Parathyroid adenoma (tissue), 2 donors: ENCODE measurements around the gene ACTN1.

Source experiments
- H2AFZ ChIP-seq: fragments of 300-600 bp; sonication (generic); one replicate; pipeline ENCODE4 v1.7.0; 2017; ENCODE audit warnings: antibody characterized with exemption, mild to moderate bottlenecking
- H3K27ac ChIP-seq: fragments of 300-600 bp; sonication (generic); one replicate; pipeline ENCODE4 v1.7.0; 2017
- H3K27me3 ChIP-seq: fragments of 300-600 bp; sonication (generic); one replicate; pipeline ENCODE4 v1.7.0; 2017; ENCODE audit warnings: low read length; ENCODE audit not compliant: control insufficient read depth, insufficient read depth
- H3K36me3 ChIP-seq: fragments of 300-600 bp; sonication (generic); one replicate; pipeline ENCODE4 v1.7.0; 2017; ENCODE audit warnings: low read length; ENCODE audit not compliant: control insufficient read depth, insufficient read depth
- H3K4me1 ChIP-seq: fragments of 300-600 bp; sonication (generic); one replicate; pipeline ENCODE4 v1.7.0; 2017; ENCODE audit warnings: control low read depth
- H3K4me2 ChIP-seq: fragments of 300-600 bp; sonication (generic); one replicate; pipeline ENCODE4 v1.7.0; 2017; ENCODE audit warnings: low read length
- H3K4me3 ChIP-seq: fragments of 300-600 bp; sonication (generic); one replicate; pipeline ENCODE4 v1.7.0; 2017; ENCODE audit warnings: low read depth, low read length
- H3K79me2 ChIP-seq: fragments of 300-600 bp; sonication (generic); one replicate; pipeline ENCODE4 v1.7.0; 2017; ENCODE audit warnings: control low read depth
- H3K9ac ChIP-seq: fragments of 300-600 bp; sonication (generic); one replicate; pipeline ENCODE4 v1.7.0; 2017; ENCODE audit warnings: mild to moderate bottlenecking
- H3K9me3 ChIP-seq: fragments of 300-600 bp; sonication (generic); one replicate; pipeline ENCODE4 v1.7.0; 2017; ENCODE audit warnings: low read length; ENCODE audit not compliant: control insufficient read depth
- CTCF ChIP-seq: fragments of 300-600 bp; sonication (generic); IDR thresholded peaks from one replicate; pipeline ENCODE4 v1.7.0; 2017; ENCODE audit warnings: antibody characterized with exemption, mild to moderate bottlenecking
- donor health status: primary hyperparathyroidism.

The ACTN1 gene

GRCh38 chr14:68968721-68969120, 10.4 kb downstream of the ACTN1 start:
- Histone ChIP-seq H3K4me1 (peaks cover 5% of the 10 kb centered on the region), H3K9ac (no peak overlapping the region), H3K27ac (no peak overlapping the region), H3K27me3 (no peaks in the 10 kb centered on the region), H3K9me3 (no peaks in the 10 kb centered on the region), H3K4me2 (no peak overlapping the region), H2AFZ (no peak overlapping the region), H3K79me2 (no peaks in the 10 kb centered on the region), H3K36me3 (no peaks in the 10 kb centered on the region), H3K4me3 (no peak overlapping the region)
- TF ChIP-seq CTCF: no peak

GRCh38 chr14:68968051-68968450, 11.1 kb downstream of the ACTN1 start:
- Histone ChIP-seq H3K79me2 (no peaks in the 10 kb centered on the region), H3K9ac (no peak overlapping the region), H3K27me3 (no peaks in the 10 kb centered on the region), H3K9me3 (no peaks in the 10 kb centered on the region), H3K36me3 (no peaks in the 10 kb centered on the region), H3K4me3 (no peak overlapping the region), H3K27ac (no peak overlapping the region), H3K4me1 (peaks cover 5% of the 10 kb centered on the region), H3K4me2 (no peak overlapping the region), H2AFZ (no peak overlapping the region)
- TF ChIP-seq CTCF: no peak

- H3K79me2 ChIP-seq: no peaks in the 10 kb centered on the region
- no peak overlapping the region for H3K4me2 ChIP-seq
- no peaks in the 10 kb centered on the region for H3K36me3 ChIP-seq
- no peaks in the 10 kb centered on the region for H3K27me3 ChIP-seq
- H3K4me3 ChIP-seq: no peak overlapping the region
- H3K4me1 ChIP-seq: peaks cover 5% of the 10 kb centered on the region
- H3K9me3 ChIP-seq: no peaks in the 10 kb centered on the region
- TF ChIP-seq CTCF: no peak
- H2AFZ ChIP-seq: no peak overlapping the region
- H3K27ac ChIP-seq: no peak overlapping the region
- H3K9ac ChIP-seq: no peak overlapping the region
These were observed 11.6 kb downstream of the ACTN1 start for GRCh38 chr14:68967459-68967940.

GRCh38 chr14:68966872-68967301, 12.2 kb downstream of the ACTN1 start:
- no peak overlapping the region for H3K27ac ChIP-seq
- H3K9me3 ChIP-seq: no peaks in the 10 kb centered on the region
- no peak overlapping the region for H3K4me3 ChIP-seq
- no peaks in the 10 kb centered on the region for H3K36me3 ChIP-seq
- no peaks in the 10 kb centered on the region for H3K79me2 ChIP-seq
- H3K9ac ChIP-seq: no peak overlapping the region
- no peak overlapping the region for H3K4me2 ChIP-seq
- no peak overlapping the region for H2AFZ ChIP-seq
- H3K27me3 ChIP-seq: no peaks in the 10 kb centered on the region
- TF ChIP-seq CTCF: no peak
- H3K4me1 ChIP-seq: peaks cover 5% of the 10 kb centered on the region

GRCh38 chr14:68965261-68965761, 13.8 kb downstream of the ACTN1 start:
- Histone ChIP-seq H2AFZ (no peak overlapping the region), H3K36me3 (no peaks in the 10 kb centered on the region), H3K9ac (no peak overlapping the region), H3K27ac (no peak overlapping the region), H3K4me3 (no peak overlapping the region), H3K4me1 (peaks cover 5% of the 10 kb centered on the region), H3K27me3 (no peaks in the 10 kb centered on the region), H3K9me3 (no peaks in the 10 kb centered on the region), H3K79me2 (peaks cover 2% of the 10 kb centered on the region), H3K4me2 (no peak overlapping the region)
- no peak for TF ChIP-seq CTCF
